Mammary epithelial cell (primary cell): Measurements from ENCODE around the gene CRIP1.

ENCODE experiments used
- EZH2 ChIP-seq: IDR thresholded peaks from 2 replicates; pipeline ENCODE4 v1.6.1; 2012; ENCODE audit warnings: low read length, inconsistent platforms, borderline replicate concordance
- TF ChIP-seq, protein P1 (sequence below), 2 donors: IDR thresholded peaks in 1 of 2; conservative IDR thresholded peaks in 1 of 2; 2 replicates each; pipeline ENCODE4 v1.5.1; 2011 to 2012; ENCODE audit warnings: inconsistent platforms in 2 of 2, low read length in 2 of 2, mild to moderate bottlenecking in 2 of 2, control low read depth in 1 of 2, low read depth in 1 of 2; ENCODE audit not compliant: insufficient read depth in 1 of 2; ENCODE audit errors: extremely low read depth in 1 of 2

DNA sequence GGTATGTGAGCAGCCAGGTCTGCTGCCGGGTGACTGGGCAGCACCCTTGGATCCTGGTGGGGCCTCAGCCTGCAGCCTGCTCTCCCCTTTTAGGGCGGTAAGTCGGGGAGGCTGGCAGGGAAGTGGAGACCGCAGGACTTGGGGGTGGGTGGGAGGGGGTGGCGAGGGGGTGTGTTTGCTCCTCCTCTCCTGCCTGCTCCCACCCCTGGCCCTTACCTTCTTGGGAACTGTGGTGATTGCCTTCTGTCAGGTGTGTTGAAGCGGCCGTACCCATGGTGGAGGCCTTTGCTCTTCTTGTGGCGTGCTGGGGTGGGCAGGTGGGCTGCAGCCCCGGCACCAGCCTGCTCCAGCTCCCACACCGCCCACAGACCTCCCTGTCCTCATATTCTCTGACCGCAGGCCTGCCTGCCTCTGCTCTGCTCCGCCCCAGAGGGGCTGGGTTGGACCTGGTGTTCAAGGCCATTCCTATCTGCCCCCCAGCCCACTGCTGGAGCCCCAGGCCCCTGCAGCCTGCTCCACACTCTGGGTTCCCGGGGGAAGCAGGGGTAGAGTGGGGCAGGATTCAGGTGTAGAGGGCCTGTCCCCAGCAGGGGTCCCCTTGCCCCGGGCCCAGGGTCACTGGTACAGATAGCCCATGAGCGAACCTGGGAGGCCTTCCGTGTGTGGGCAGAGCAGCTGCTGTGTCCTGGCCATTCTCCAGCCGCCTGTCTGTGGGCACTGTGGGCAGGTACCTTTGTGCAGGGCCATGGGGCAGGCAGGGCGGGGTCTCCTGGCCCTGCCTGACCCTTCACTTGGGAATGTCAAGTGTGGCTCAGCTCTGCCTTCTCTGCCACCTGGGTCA, 9.5 kb downstream of the CRIP1 start:
- TF ChIP-seq, protein P1, sequence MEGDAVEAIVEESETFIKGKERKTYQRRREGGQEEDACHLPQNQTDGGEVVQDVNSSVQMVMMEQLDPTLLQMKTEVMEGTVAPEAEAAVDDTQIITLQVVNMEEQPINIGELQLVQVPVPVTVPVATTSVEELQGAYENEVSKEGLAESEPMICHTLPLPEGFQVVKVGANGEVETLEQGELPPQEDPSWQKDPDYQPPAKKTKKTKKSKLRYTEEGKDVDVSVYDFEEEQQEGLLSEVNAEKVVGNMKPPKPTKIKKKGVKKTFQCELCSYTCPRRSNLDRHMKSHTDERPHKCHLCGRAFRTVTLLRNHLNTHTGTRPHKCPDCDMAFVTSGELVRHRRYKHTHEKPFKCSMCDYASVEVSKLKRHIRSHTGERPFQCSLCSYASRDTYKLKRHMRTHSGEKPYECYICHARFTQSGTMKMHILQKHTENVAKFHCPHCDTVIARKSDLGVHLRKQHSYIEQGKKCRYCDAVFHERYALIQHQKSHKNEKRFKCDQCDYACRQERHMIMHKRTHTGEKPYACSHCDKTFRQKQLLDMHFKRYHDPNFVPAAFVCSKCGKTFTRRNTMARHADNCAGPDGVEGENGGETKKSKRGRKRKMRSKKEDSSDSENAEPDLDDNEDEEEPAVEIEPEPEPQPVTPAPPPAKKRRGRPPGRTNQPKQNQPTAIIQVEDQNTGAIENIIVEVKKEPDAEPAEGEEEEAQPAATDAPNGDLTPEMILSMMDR (conservative IDR thresholded peaks at IDR 0.05 in 1 of 2, IDR thresholded peaks at IDR 0.05 in 1 of 2; ENCODE audit: extremely low read depth in 1 of 2, insufficient read depth in 1 of 2, low read depth in 1 of 2, low read length in 2 of 2): no peak
- no peak for TF ChIP-seq EZH2
